GM18505 (cell line): Measurements from ENCODE around the gene ALDH3A1.

Experiments used
- ATAC-seq: cut with Tn5 transposase; IDR thresholded peaks from one replicate; pipeline ENCODE4 v1.9.1; 2021; ENCODE audit not compliant: unreplicated experiment
- POLR2A ChIP-seq: IDR thresholded peaks from 4 replicates; pipeline ENCODE4 v1.6.1; 2011; ENCODE audit warnings: borderline replicate concordance; ENCODE audit not compliant: insufficient read depth, insufficient read length; ENCODE audit errors: extremely low read depth

The ALDH3A1 gene

GRCh38 chr17:19713901-19714361 is 34.2 kb downstream of the ALDH3A1 start:
- TF ChIP-seq POLR2A = no peak
- no peak for ATAC-seq

GRCh38 chr17:19713462-19713861 is 34.6 kb downstream of the ALDH3A1 start:
- ATAC-seq = no peak
- no peak for TF ChIP-seq POLR2A

GRCh38 chr17:19712436-19713004 is 35.6 kb downstream of the ALDH3A1 start:
- no peak for ATAC-seq
- TF ChIP-seq POLR2A = no peak

GRCh38 chr17:19709841-19710240 is 38.3 kb downstream of the ALDH3A1 start:
- ATAC-seq = no peak
- TF ChIP-seq POLR2A = no peak

GRCh38 chr17:19708431-19709175 is 39.5 kb downstream of the ALDH3A1 start:
- no peak for ATAC-seq
- no peak for TF ChIP-seq POLR2A

- no peak for ATAC-seq
- no peak for TF ChIP-seq POLR2A
Measured at GRCh38 chr17:19707728-19708221, 40.3 kb downstream of the ALDH3A1 start.

GRCh38 chr17:19706791-19707727 is 41.0 kb downstream of the ALDH3A1 start:
- TF ChIP-seq POLR2A = no peak
- no peak for ATAC-seq

GRCh38 chr17:19705771-19706770 is 42.0 kb downstream of the ALDH3A1 start:
- ATAC-seq = no peak
- TF ChIP-seq POLR2A = no peak

GRCh38 chr17:19705201-19705600 is 42.9 kb downstream of the ALDH3A1 start:
- TF ChIP-seq POLR2A = no peak
- ATAC-seq = no peak

GRCh38 chr17:19703828-19704613 is 44.1 kb downstream of the ALDH3A1 start:
- no peak for TF ChIP-seq POLR2A
- no peak for ATAC-seq

- no peak for ATAC-seq
- TF ChIP-seq POLR2A = no peak
Measured at GRCh38 chr17:19703106-19703827, 44.8 kb downstream of the ALDH3A1 start.
